Fibroblast of lung (primary cell): ENCODE results near the gene DLX4. TPM values are rescaled to one million over a fixed set of nuclear protein-coding genes. Genes with fewer than 3 reads are reported as not detected.
A peak's percentile ranks its signal among the peaks of the same experiment; 100 is the strongest.

ENCODE experiments used
- DNase-seq, 2 donors: peaks; one replicate each; pipeline versions ENCODE4 v3.0.0 to v3.0.0-alpha.2; 2010; ENCODE audit warnings: low read depth in 2 of 2
- H2AFZ ChIP-seq: 2 replicates; pipeline ENCODE4 v1.5.1; 2012; ENCODE audit warnings: low read length, control low read depth, inconsistent platforms
- H3K27ac ChIP-seq: 2 replicates; pipeline ENCODE4 v1.5.1; 2011; ENCODE audit warnings: low read length, control low read depth; ENCODE audit not compliant: insufficient read depth
- H3K27me3 ChIP-seq: 2 replicates; pipeline ENCODE4 v1.5.1; 2011; ENCODE audit warnings: mild to moderate bottlenecking, low read length; ENCODE audit not compliant: control insufficient read depth, insufficient read depth
- H3K36me3 ChIP-seq: 2 replicates; pipeline ENCODE4 v1.5.1; 2011; ENCODE audit warnings: low read length; ENCODE audit not compliant: control insufficient read depth, insufficient read depth
- H3K4me1 ChIP-seq: 2 replicates; pipeline ENCODE4 v1.5.1; 2011; ENCODE audit warnings: low read length; ENCODE audit not compliant: control insufficient read depth, insufficient read depth; ENCODE audit errors: extremely low read depth
- H3K4me2 ChIP-seq: 2 replicates; pipeline ENCODE4 v1.5.1; 2011; ENCODE audit warnings: low read length, control low read depth; ENCODE audit not compliant: insufficient read depth; ENCODE audit errors: extremely low read depth
- H3K4me3 ChIP-seq, 4 experiments: fragments of 200-600 bp in 1 of 4; sonication (generic) in 1 of 4; replicated peaks in 1 of 4; 2 replicates each; pipeline ENCODE4 v1.5.1; 2011 to 2016; ENCODE audit warnings: low read length in 4 of 4, low read depth in 3 of 4, mild to moderate bottlenecking in 3 of 4, control low read depth in 2 of 4, inconsistent platforms in 1 of 4, mixed read lengths in 1 of 4; ENCODE audit not compliant: insufficient read depth in 1 of 4; ENCODE audit errors: control extremely low read depth in 1 of 4
- H3K79me2 ChIP-seq: 2 replicates; pipeline ENCODE4 v1.5.1; 2012; ENCODE audit warnings: mild to moderate bottlenecking, low read length, inconsistent platforms; ENCODE audit not compliant: control insufficient read depth, insufficient read depth
- H3K9ac ChIP-seq: 2 replicates; pipeline ENCODE4 v1.5.1; 2011; ENCODE audit warnings: mild to moderate bottlenecking, low read length, control low read depth; ENCODE audit not compliant: insufficient read depth
- H3K9me3 ChIP-seq: 2 replicates; pipeline ENCODE4 v1.5.1; 2012; ENCODE audit warnings: low read depth, low read length; ENCODE audit not compliant: control insufficient read depth, insufficient read depth
- H4K20me1 ChIP-seq: 2 replicates; pipeline ENCODE4 v1.5.1; 2011; ENCODE audit warnings: low read length; ENCODE audit not compliant: control insufficient read depth, insufficient read depth; ENCODE audit errors: extremely low read depth
- EZH2 ChIP-seq: IDR thresholded peaks from 2 replicates; pipeline ENCODE4 v1.5.1; 2012; ENCODE audit warnings: low read length, control low read depth, mild to moderate bottlenecking; ENCODE audit errors: missing control alignments
- polyA plus RNA-seq, 2 donors: library from polyadenylated mRNA; depleted of rRNA in 1 of 2; stranded (reverse) in 1 of 2; unstranded in 1 of 2; fragments of >200 nt; gene quantifications; 2 replicates each; pipeline ENCODE4 v1.2.1, GENCODE V29; 2011 to 2012; ENCODE audit warnings: missing spikeins in 1 of 2
- total RNA-seq: library from RNA; depleted of rRNA; stranded (reverse); fragments of >200 nt; gene quantifications from 2 replicates; pipeline ENCODE4 v1.2.1, GENCODE V29; 2014
- TF ChIP-seq, protein P1 (sequence below), 2 donors: IDR thresholded peaks in 1 of 2; conservative IDR thresholded peaks in 1 of 2; 1 replicate in 1 of 2; 2 replicates in 1 of 2; pipeline ENCODE4 v1.5.1; 2011 to 2012; ENCODE audit warnings: low read length in 2 of 2, control low read depth in 1 of 2, inconsistent platforms in 1 of 2, low read depth in 1 of 2, mild to moderate bottlenecking in 1 of 2

DLX4 gene
- total and polyA plus RNA-seq, 2 donors (not counting 1 experiment from before 2014, with no cell fraction given) = not detected

DNA sequence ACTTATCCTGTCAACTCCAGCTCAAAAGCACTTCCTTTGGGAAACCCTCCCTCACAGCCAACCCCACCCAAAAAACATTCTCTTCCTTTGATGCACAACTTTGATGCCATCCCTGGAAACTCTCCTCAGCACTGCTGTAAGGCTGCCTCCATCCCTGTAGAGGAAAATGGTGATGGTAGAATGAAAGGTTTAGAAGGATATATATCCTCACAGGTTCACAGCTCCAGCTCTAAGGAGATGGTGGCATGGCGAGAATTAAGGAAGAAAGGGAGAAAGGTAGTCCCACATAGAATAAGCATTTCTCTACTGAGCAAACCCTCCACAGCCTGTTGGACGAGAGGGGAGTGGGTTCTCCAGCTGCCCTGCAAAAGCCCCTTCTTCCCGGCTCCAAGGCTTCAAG, 2.2 kb upstream of the DLX4 start:
- peaks cover 91% of the 10 kb centered on the region for H3K27me3 ChIP-seq

GRCh38 chr17:49967205-49967604, 1.8 kb upstream of the DLX4 start:
- H3K27me3 ChIP-seq = peaks cover 95% of the 10 kb centered on the region
- peaks cover 5% of the 10 kb centered on the region for H3K4me1 ChIP-seq
- no peak overlapping the region for H3K27ac ChIP-seq
- H3K9me3 ChIP-seq = no peaks in the 10 kb centered on the region
- no peak overlapping the region for H2AFZ ChIP-seq
- H4K20me1 ChIP-seq = no peaks in the 10 kb centered on the region
- no peaks in the 10 kb centered on the region for H3K36me3 ChIP-seq
- H3K9ac ChIP-seq = no peak overlapping the region
- H3K79me2 ChIP-seq = no peaks in the 10 kb centered on the region
- H3K4me3 ChIP-seq = no peak overlapping the region
- DNase-seq = no peak
- TF ChIP-seq EZH2 = peak; percentile 45
- TF ChIP-seq, protein P1, sequence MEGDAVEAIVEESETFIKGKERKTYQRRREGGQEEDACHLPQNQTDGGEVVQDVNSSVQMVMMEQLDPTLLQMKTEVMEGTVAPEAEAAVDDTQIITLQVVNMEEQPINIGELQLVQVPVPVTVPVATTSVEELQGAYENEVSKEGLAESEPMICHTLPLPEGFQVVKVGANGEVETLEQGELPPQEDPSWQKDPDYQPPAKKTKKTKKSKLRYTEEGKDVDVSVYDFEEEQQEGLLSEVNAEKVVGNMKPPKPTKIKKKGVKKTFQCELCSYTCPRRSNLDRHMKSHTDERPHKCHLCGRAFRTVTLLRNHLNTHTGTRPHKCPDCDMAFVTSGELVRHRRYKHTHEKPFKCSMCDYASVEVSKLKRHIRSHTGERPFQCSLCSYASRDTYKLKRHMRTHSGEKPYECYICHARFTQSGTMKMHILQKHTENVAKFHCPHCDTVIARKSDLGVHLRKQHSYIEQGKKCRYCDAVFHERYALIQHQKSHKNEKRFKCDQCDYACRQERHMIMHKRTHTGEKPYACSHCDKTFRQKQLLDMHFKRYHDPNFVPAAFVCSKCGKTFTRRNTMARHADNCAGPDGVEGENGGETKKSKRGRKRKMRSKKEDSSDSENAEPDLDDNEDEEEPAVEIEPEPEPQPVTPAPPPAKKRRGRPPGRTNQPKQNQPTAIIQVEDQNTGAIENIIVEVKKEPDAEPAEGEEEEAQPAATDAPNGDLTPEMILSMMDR (conservative IDR thresholded peaks at IDR 0.05 in 1 of 2, IDR thresholded peaks at IDR 0.05 in 1 of 2; ENCODE audit: low read depth in 1 of 2, low read length in 2 of 2) = no peak
- no peak overlapping the region for H3K4me2 ChIP-seq

More for the DNA sequence above, 2.2 kb upstream of the DLX4 start:
- Histone ChIP-seq H3K4me2 (no peak overlapping the region), H2AFZ (no peak overlapping the region), H4K20me1 (no peaks in the 10 kb centered on the region), H3K4me1 (peaks cover 5% of the 10 kb centered on the region), H3K36me3 (no peaks in the 10 kb centered on the region), H3K9ac (no peak overlapping the region), H3K4me3 (no peak overlapping the region), H3K27ac (no peak overlapping the region), H3K79me2 (no peaks in the 10 kb centered on the region), H3K9me3 (no peaks in the 10 kb centered on the region)
- TF ChIP-seq, protein P1 (conservative IDR thresholded peaks at IDR 0.05 in 1 of 2, IDR thresholded peaks at IDR 0.05 in 1 of 2; ENCODE audit: low read depth in 1 of 2, low read length in 2 of 2) = no peak
- TF ChIP-seq EZH2 = no peak
- DNase-seq = no peak

- Histone ChIP-seq H3K4me2 (peak overlapping the region; percentile 64), H4K20me1 (no peaks in the 10 kb centered on the region), H3K9me3 (no peaks in the 10 kb centered on the region), H3K79me2 (no peaks in the 10 kb centered on the region), H3K27me3 (peaks cover 95% of the 10 kb centered on the region), H3K36me3 (no peaks in the 10 kb centered on the region), H3K4me3 (peak overlapping the region; percentile 13 to 33 (median 26)), H3K9ac (no peak overlapping the region), H3K27ac (no peak overlapping the region), H2AFZ (no peak overlapping the region), H3K4me1 (peaks cover 5% of the 10 kb centered on the region)
- peak; percentile 2 for TF ChIP-seq EZH2
- TF ChIP-seq, protein P1 (conservative IDR thresholded peaks at IDR 0.05 in 1 of 2, IDR thresholded peaks at IDR 0.05 in 1 of 2; ENCODE audit: low read depth in 1 of 2, low read length in 2 of 2) = no peak
- DNase-seq = no peak
Measured at GRCh38 chr17:49967621-49968404, 1.2 kb upstream of the DLX4 start.
